HFFc6 (cell line): ENCODE measurements around the gene KRT79. TPM values are rescaled to one million over a fixed set of nuclear protein-coding genes. Genes with fewer than 3 reads are reported as not detected.

Source experiments
- DNase-seq: peaks from one replicate; pipeline ENCODE4 v3.0.0-alpha.2; 2018
- H3K27ac Mint-ChIP-seq: 2 replicates; pipeline ENCODE4 v1.8.0; 2020; ENCODE audit warnings: mild to moderate bottlenecking, mixed read lengths
- H3K27me3 Mint-ChIP-seq: 2 replicates; pipeline ENCODE4 v1.8.0; 2021; ENCODE audit warnings: mild to moderate bottlenecking, moderate library complexity, mixed read lengths; ENCODE audit not compliant: insufficient read depth
- H3K36me3 Mint-ChIP-seq: 2 replicates; pipeline ENCODE4 v1.8.0; 2021; ENCODE audit warnings: low read depth, mixed read lengths
- H3K4me1 Mint-ChIP-seq: 2 replicates; pipeline ENCODE4 v1.8.0; 2020; ENCODE audit warnings: low read depth, mixed read lengths
- H3K4me3 Mint-ChIP-seq: 2 replicates; pipeline ENCODE4 v1.8.0; 2020; ENCODE audit warnings: mild to moderate bottlenecking, moderate library complexity, mixed read lengths
- H3K9me3 Mint-ChIP-seq: 2 replicates; pipeline ENCODE4 v1.8.0; 2020; ENCODE audit warnings: mild to moderate bottlenecking, mixed read lengths
- total RNA-seq, 6 experiments: library from RNA; stranded (reverse); fragmentation: NEBNext Ultra II Directional; extraction: Animal tissue kit (Norgen Biotek cat#: 25700); gene quantifications; 2 replicates in 1 of 6; 3 replicates in 5 of 6; pipeline ENCODE4 v1.2.3, GENCODE V29; 2021
- TF ChIP-seq, protein P1 (sequence below): fragments of 200-600 bp; sonication (generic); IDR thresholded peaks from 2 replicates; pipeline ENCODE4 v1.5.0; 2021; ENCODE audit warnings: antibody characterized with exemption, mild to moderate bottlenecking

The KRT79 gene
- total RNA-seq, 6 experiments from 2014 or later, result not detected

DNA sequence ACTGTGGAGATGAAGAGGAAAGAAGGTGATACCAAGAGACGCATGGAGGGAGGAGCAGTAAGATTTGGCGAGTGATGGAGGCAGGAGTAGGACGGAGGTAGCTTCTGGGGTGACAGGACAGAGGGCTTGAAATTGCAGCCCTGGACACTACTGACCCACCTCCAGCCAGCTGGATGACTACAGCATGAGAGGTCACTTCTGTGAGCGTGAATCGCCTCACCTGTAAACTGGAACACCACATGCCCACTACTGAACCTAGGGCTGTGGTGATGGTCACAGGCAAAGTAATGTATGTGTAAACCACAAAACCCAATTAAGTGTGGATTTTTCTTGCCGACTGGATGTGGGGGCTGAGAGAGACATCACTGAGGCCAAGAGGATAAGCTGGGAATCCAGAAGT is 13.6 kb downstream of the KRT79 start:
- H3K27me3 Mint-ChIP-seq, result peaks cover 34% of the 10 kb centered on the region

DNA sequence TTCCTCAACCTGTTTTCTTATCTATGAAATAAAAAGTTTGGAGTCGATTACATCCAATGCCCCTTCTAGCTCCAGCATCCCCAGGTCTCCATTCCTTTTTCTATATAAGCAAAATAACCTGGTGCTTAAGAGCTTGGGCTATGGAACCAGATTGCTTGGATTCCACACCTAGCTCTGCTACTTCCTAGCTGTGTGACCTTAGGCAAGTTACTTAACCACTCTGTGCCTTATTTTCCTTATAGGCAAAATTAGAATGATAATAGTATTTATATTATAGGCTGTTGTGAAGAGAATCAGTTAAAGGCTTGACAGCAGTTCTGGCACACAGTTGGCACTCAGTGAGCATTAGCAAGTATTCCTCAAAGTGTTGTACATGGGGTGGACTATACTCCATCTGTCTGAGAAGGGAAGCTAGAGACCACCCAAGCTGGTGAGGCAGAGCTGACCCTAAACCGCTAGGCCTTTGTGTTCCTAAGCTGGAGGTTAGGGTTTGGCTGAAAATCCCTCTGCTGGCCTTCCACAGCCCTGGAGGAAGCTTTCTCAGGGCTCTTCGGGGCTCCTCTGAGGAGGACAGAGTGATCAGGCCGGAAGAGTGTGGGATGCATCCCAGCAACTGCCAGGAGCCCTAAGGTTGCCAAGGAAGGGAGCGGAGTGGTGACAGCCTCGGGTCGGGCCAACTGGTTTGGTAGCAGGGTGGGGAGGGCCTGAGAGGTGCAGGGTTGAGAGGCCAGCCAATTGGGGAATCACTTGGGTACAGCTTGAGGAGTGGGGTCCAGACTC is 14.2 kb downstream of the KRT79 start:
- no peaks in the 10 kb centered on the region for H3K9me3 Mint-ChIP-seq
- H3K36me3 Mint-ChIP-seq, result no peaks in the 10 kb centered on the region
- DNase-seq, result no peak
- no peak overlapping the region for H3K27ac Mint-ChIP-seq
- no peak overlapping the region for H3K4me3 Mint-ChIP-seq
- TF ChIP-seq, protein P1, sequence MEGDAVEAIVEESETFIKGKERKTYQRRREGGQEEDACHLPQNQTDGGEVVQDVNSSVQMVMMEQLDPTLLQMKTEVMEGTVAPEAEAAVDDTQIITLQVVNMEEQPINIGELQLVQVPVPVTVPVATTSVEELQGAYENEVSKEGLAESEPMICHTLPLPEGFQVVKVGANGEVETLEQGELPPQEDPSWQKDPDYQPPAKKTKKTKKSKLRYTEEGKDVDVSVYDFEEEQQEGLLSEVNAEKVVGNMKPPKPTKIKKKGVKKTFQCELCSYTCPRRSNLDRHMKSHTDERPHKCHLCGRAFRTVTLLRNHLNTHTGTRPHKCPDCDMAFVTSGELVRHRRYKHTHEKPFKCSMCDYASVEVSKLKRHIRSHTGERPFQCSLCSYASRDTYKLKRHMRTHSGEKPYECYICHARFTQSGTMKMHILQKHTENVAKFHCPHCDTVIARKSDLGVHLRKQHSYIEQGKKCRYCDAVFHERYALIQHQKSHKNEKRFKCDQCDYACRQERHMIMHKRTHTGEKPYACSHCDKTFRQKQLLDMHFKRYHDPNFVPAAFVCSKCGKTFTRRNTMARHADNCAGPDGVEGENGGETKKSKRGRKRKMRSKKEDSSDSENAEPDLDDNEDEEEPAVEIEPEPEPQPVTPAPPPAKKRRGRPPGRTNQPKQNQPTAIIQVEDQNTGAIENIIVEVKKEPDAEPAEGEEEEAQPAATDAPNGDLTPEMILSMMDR, result no peak
- peaks cover 15% of the 10 kb centered on the region for H3K4me1 Mint-ChIP-seq
- peaks cover 34% of the 10 kb centered on the region for H3K27me3 Mint-ChIP-seq

More for the DNA sequence above, 13.6 kb downstream of the KRT79 start:
- Mint-ChIP-seq H3K36me3 (no peaks in the 10 kb centered on the region), H3K4me3 (no peak overlapping the region), H3K27ac (no peak overlapping the region), H3K4me1 (peaks cover 15% of the 10 kb centered on the region), H3K9me3 (no peaks in the 10 kb centered on the region)
- DNase-seq, result no peak
- TF ChIP-seq, protein P1, result no peak

DNA sequence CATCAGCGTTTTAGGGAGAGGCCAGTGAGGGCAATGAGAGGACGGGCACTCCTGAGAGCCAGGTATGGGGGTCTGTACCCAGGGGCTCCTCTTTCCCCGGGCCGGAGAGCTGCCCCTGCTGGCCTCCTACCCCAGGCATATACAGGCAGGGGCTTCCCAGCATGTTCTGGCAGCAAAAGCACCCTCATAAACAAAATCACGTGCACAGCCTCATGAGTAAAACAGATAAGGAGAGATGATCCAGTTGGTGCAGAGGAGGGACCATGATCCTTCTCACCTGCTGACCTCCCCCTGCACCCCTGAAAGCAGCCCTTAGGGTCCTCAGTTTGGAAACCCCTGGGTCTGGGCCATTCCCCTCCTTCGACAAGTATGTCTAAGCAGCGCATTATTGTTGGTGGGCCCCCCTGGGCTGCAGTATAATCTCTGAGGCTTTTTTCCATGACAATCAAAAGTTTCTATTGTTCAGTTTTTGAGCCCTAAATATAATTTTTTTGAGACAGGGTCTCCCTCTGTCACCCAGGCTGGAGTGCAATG is 15.2 kb downstream of the KRT79 start:
- peaks cover 24% of the 10 kb centered on the region for H3K4me1 Mint-ChIP-seq
- no peak overlapping the region for H3K4me3 Mint-ChIP-seq
- no peak overlapping the region for H3K27ac Mint-ChIP-seq
- TF ChIP-seq, protein P1, result no peak
- no peaks in the 10 kb centered on the region for H3K36me3 Mint-ChIP-seq
- H3K9me3 Mint-ChIP-seq, result no peaks in the 10 kb centered on the region
- no peak for DNase-seq
- peaks cover 38% of the 10 kb centered on the region for H3K27me3 Mint-ChIP-seq

DNA sequence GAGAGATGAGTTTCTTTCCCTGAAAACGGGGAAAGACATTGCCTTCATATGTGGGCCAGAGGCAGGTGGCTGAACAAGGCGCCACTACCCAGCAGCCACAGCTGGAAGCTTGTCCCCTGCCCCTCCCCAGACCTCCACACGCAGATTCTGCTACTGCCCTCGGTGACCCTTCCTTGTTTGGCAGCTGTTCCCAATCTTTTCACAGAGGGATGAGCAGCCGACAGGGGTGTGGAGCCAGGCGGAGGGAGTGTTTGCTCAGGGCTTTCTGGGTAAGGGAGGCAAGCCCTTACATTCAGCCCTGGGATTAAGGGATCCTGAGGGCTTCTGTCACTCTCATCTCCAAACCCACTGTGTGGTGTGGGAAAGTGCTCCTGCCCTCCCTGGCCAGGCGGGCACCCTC is 15.7 kb downstream of the KRT79 start:
- H3K36me3 Mint-ChIP-seq, result no peaks in the 10 kb centered on the region

DNA sequence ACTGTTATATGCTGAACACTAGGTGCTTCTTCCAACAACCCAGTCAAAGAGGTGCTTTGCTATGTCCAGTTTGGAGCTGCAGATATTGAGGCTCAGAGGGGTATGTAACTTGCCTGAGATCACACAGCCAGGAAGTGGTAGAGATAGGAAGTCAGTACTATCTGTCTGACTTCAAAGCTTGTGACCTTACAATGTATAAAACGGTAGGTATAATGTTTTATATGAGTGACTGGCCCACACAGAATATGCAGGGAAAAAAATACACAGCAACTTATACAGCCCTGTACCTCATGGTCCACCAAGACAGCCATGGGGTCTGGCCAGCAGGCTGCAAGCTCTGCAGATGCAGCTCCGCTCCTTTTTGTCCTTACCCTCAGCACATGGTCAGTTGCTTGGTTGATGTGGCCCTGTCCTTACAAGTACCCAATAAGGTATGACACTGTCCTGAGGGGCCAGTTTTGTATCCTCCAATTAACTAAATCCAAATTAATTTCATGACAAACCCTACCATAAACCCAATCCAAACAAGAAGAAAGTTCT is 16.3 kb downstream of the KRT79 start:
- no peaks in the 10 kb centered on the region for H3K36me3 Mint-ChIP-seq

More for the DNA sequence above, 15.7 kb downstream of the KRT79 start:
- Mint-ChIP-seq H3K27me3 (peaks cover 40% of the 10 kb centered on the region), H3K27ac (no peak overlapping the region), H3K4me3 (no peak overlapping the region), H3K9me3 (no peaks in the 10 kb centered on the region), H3K4me1 (peaks cover 24% of the 10 kb centered on the region)
- DNase-seq, result no peak
- TF ChIP-seq, protein P1, result no peak

More for the DNA sequence above, 16.3 kb downstream of the KRT79 start:
- DNase-seq, result no peak
- Mint-ChIP-seq H3K4me3 (no peak overlapping the region), H3K9me3 (no peaks in the 10 kb centered on the region), H3K27ac (no peak overlapping the region), H3K4me1 (peaks cover 20% of the 10 kb centered on the region), H3K27me3 (peaks cover 42% of the 10 kb centered on the region)
- TF ChIP-seq, protein P1, result no peak
